Gastrocnemius medialis (tissue), 4 donors: Measurements from ENCODE around the gene KLHL28.

ENCODE experiments used
- CTCF ChIP-seq, 5 experiments: fragments of 450-650 bp in 3 of 5; fragments of 200-600 bp in 2 of 5; sonication (generic) in 2 of 5; IDR thresholded peaks in 4 of 5; conservative IDR thresholded peaks in 1 of 5; 1 replicate in 4 of 5; 2 replicates in 1 of 5; pipeline ENCODE4 v1.5.1; 2016 to 2019; ENCODE audit warnings: antibody characterized with exemption in 5 of 5, mild to moderate bottlenecking in 3 of 5, moderate library complexity in 3 of 5
- POLR2A ChIP-seq, 2 donors: fragments of 450-650 bp; IDR thresholded peaks; one replicate each; pipeline ENCODE4 v1.6.1; 2017; ENCODE audit warnings: antibody characterized with exemption in 2 of 2, mild to moderate bottlenecking in 2 of 2, moderate library complexity in 2 of 2

- TF ChIP-seq CTCF (IDR thresholded peaks at IDR 0.05 in 4 of 5, conservative IDR thresholded peaks at IDR 0.05 in 1 of 5) (no peak), POLR2A (IDR thresholded peaks at IDR 0.05) (no peak)
Observed at GRCh38 chr14:44960646-44961045, 1.1 kb downstream of the KLHL28 start.
